ACC112 (cell line): ENCODE results near the gene TANGO6.

ENCODE experiments used
- H2AFZ ChIP-seq: fragments of 200-600 bp; sonication (generic); one replicate; pipeline ENCODE4 v1.6.0; 2017; ENCODE audit warnings: antibody characterized with exemption, low read length; ENCODE audit not compliant: unreplicated experiment
- H3K27ac ChIP-seq: fragments of 200-600 bp; sonication (generic); 2 replicates; pipeline ENCODE4 v1.5.1; 2014; ENCODE audit warnings: low read depth, mild to moderate bottlenecking, antibody characterized with exemption, low read length, moderate library complexity
- H3K27me3 ChIP-seq: fragments of 200-600 bp; sonication (generic); 2 replicates; pipeline ENCODE4 v1.6.1; 2014; ENCODE audit warnings: mild to moderate bottlenecking, antibody characterized with exemption, low read length, moderate library complexity, mixed read lengths; ENCODE audit not compliant: insufficient read depth
- H3K36me3 ChIP-seq: fragments of 200-600 bp; sonication (generic); 2 replicates; pipeline ENCODE4 v1.6.1; 2016; ENCODE audit warnings: mild to moderate bottlenecking, antibody characterized with exemption, low read length, moderate library complexity, mixed read lengths; ENCODE audit not compliant: insufficient read depth
- H3K4me1 ChIP-seq: fragments of 200-600 bp; sonication (generic); one replicate; pipeline ENCODE4 v1.6.1; 2016; ENCODE audit warnings: low read length, mixed read lengths; ENCODE audit not compliant: insufficient read depth, unreplicated experiment, control insufficient read depth
- H3K4me3 ChIP-seq: fragments of 200-600 bp; sonication (generic); 2 replicates; pipeline ENCODE4 v1.5.1; 2014; ENCODE audit warnings: mild to moderate bottlenecking, low read depth, low read length
- H3K79me2 ChIP-seq: fragments of 200-600 bp; sonication (generic); one replicate; pipeline ENCODE4 v1.6.0; 2016; ENCODE audit warnings: low read length; ENCODE audit not compliant: control insufficient read depth, unreplicated experiment, insufficient read depth

Gene TANGO6

GRCh38 chr16:68860978-68861892 is 17.9 kb downstream of the TANGO6 start:
- Histone ChIP-seq H3K36me3 (no peaks in the 10 kb centered on the region; the same call in 1 of the 2 replicates), H2AFZ (no peak overlapping the region), H3K79me2 (no peaks in the 10 kb centered on the region), H3K27ac (no peak overlapping the region), H3K27me3 (no peaks in the 10 kb centered on the region), H3K4me1 (no peaks in the 10 kb centered on the region), H3K4me3 (no peak overlapping the region)

DNA sequence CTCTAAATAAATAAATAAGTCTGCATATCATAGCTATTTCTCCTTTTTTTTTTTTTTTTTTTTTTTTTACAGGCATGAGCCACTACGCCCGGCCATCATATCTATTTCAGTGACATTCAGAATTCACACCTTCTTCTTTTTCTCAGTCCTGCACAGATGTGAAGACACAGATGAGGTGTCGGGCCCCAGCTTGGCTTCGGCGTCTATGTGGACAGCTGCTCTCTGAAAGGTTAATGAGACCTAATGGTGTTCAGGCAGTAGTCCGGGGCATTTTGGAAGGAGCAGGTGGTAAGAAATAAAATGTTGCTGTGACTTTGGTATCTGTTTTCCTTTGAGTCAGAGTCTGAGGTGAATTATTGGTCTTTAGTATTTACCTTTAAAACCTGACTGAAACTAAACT is 23.6 kb downstream of the TANGO6 start:
- Histone ChIP-seq H3K4me1 (no peaks in the 10 kb centered on the region), H3K4me3 (no peak overlapping the region), H2AFZ (no peak overlapping the region), H3K27me3 (no peaks in the 10 kb centered on the region), H3K36me3 (no peaks in the 10 kb centered on the region), H3K79me2 (no peaks in the 10 kb centered on the region), H3K27ac (no peak overlapping the region)

DNA sequence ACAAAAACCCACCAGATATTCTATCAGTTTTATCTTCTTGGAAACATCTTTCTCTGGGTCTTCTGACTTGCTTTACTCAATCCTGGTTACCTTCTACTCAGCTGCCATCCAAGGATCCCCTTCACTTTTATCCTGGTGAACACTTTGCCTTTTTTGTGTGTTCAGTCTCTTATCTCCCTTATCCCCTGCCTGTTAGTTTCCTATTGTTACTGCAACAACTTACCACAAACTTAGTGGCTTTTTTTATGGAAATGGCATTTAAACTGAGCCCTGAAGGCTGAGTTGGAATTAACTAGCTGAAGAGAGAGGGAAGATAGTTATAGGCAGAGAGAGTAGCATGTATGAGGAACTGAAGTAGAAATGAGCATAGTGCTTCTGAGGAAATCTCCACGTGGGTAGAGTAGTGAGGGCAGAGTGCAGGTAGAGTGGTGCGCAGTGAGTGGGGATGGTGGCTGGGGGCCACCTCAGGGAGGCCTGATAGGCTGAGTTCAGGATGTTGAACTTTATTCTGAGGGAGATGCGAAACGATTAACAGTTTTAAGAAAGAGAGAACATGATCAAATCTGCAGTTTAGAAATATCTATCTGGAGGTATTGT is 26.3 kb downstream of the TANGO6 start:
- no peak overlapping the region for H3K4me3 ChIP-seq
- no peaks in the 10 kb centered on the region for H3K4me1 ChIP-seq
- no peak overlapping the region for H2AFZ ChIP-seq
- H3K27ac ChIP-seq = no peak overlapping the region
- no peaks in the 10 kb centered on the region for H3K27me3 ChIP-seq
- H3K79me2 ChIP-seq = no peaks in the 10 kb centered on the region
- no peaks in the 10 kb centered on the region for H3K36me3 ChIP-seq

GRCh38 chr16:68873635-68874471 is 30.5 kb downstream of the TANGO6 start:
- Histone ChIP-seq H3K4me3 (no peak overlapping the region), H2AFZ (no peak overlapping the region), H3K79me2 (no peaks in the 10 kb centered on the region), H3K36me3 (peaks cover 7% of the 10 kb centered on the region; the same call in 1 of the 2 replicates), H3K4me1 (no peaks in the 10 kb centered on the region), H3K27me3 (no peaks in the 10 kb centered on the region), H3K27ac (no peak overlapping the region)

DNA sequence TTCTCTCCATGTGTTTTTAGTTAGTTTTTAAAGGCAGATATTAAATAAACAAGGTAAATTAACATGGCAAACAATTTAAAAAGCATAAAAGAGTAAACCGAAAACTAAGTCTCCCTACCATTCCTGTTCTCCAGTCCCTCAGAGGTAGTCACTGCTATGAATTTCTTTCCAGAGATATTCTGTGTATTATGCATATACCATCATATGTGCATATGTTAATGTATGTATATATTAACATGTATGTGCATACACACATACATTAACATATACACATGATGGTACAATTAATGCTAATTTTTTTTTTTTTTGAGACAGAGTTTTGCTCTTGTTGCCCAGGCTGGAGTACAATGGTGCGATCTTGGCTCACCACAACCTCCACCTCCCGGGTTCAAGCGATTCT is 32.5 kb downstream of the TANGO6 start:
- Histone ChIP-seq H3K27ac (no peak overlapping the region), H2AFZ (no peak overlapping the region), H3K4me1 (no peaks in the 10 kb centered on the region), H3K4me3 (no peak overlapping the region), H3K36me3 (peaks cover 7% of the 10 kb centered on the region; the same call in 1 of the 2 replicates), H3K27me3 (no peaks in the 10 kb centered on the region), H3K79me2 (no peaks in the 10 kb centered on the region)

DNA sequence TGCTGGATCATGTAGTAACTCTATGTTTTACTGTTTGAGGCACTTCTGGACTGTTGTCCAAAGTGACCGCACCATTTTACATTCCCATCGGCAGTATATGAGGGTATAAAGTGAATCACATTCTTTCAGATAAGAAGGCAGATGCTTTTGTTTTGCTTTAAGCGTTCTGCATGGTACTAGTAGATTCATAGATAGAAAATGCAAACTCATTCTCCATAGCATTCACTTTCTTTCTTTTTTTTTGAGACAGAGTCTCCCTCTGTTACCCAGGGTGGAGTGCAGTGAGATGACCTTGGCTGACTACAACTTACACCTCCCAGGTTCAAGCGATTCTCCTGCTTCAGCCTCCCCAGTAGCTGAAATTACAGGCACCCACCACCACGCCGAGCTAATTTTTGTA is 40.4 kb downstream of the TANGO6 start:
- H2AFZ ChIP-seq = no peak overlapping the region
- no peaks in the 10 kb centered on the region for H3K79me2 ChIP-seq
- H3K4me1 ChIP-seq = no peaks in the 10 kb centered on the region
- H3K27me3 ChIP-seq = no peaks in the 10 kb centered on the region
- H3K4me3 ChIP-seq = no peak overlapping the region
- peaks cover 7% of the 10 kb centered on the region; the same call in 1 of the 2 replicates for H3K36me3 ChIP-seq
- no peak overlapping the region for H3K27ac ChIP-seq

DNA sequence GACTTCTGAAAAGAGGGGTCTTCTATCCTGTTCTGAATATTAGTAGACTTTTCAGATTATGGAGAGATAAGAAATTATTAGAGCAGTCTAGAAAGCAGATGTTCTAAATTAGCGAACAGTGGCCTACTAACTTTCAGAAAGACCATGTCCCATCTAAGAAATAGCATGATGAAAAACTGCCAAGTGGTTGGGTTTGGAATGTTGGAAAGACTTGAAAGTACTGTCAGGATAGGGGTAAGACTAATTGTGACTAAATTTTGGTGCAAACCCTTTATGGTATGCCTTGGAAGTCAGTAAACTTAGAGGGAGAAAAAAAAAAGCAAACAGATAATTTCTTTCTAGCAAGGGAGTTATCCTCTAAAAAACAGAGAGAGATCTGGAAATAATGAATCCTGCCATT is 41.1 kb downstream of the TANGO6 start:
- H3K27me3 ChIP-seq = no peaks in the 10 kb centered on the region
- no peaks in the 10 kb centered on the region for H3K79me2 ChIP-seq
- no peak overlapping the region for H3K27ac ChIP-seq
- H3K4me1 ChIP-seq = no peaks in the 10 kb centered on the region
- H2AFZ ChIP-seq = no peak overlapping the region
- no peak overlapping the region for H3K4me3 ChIP-seq
- peaks cover 6% of the 10 kb centered on the region; the same call in 1 of the 2 replicates for H3K36me3 ChIP-seq

DNA sequence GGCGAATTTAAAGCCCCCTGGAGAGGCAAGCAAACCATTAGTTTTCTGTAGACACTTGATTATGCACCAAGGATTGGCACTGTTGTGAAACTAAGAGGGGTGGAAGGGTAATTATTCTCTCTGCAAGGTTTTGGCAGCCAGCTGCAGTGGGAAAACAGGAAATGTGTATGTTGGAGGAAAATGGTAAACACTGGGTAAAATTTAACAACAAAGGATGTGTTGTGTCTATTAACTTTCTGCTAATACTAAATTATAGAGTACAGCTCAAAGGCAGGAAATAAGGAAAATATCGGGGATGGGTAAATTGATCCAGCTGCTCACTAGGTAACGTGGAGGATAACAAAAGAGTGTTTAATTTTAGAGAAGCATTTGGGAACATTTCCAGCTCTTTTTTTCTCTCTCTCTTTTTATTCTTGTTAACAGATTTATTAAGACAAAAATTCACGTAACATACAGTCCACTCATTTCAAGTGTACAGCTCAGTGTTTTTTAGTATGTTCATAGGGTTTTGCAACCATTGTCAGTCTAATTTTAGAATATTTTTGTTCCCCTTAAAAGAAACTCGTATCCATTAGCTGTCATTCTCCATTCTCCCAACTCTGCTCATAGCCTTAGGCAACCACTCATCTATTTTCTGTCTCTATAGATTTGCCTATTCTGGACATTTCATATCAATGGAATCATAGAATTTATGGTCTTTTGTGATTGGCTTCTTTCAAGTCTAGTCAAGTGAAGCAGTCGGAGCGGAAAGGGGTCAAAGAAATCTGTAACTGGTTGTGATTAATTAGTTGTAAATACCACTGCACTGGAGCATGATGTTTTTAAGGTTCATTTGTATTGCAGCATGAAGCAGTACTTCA is 41.8 kb downstream of the TANGO6 start:
- no peak overlapping the region for H3K4me3 ChIP-seq
- H3K36me3 ChIP-seq = peaks cover 6% of the 10 kb centered on the region; the same call in 1 of the 2 replicates
- no peaks in the 10 kb centered on the region for H3K79me2 ChIP-seq
- H3K27ac ChIP-seq = no peak overlapping the region
- H3K4me1 ChIP-seq = no peaks in the 10 kb centered on the region
- H3K27me3 ChIP-seq = no peaks in the 10 kb centered on the region
- no peak overlapping the region for H2AFZ ChIP-seq

GRCh38 chr16:68887107-68887506 is 43.8 kb downstream of the TANGO6 start:
- H3K4me1 ChIP-seq = no peaks in the 10 kb centered on the region
- H3K36me3 ChIP-seq = peaks cover 6% of the 10 kb centered on the region; the same call in 1 of the 2 replicates
- H3K79me2 ChIP-seq = no peaks in the 10 kb centered on the region
- H3K27me3 ChIP-seq = no peaks in the 10 kb centered on the region
- no peak overlapping the region for H2AFZ ChIP-seq
- H3K27ac ChIP-seq = no peak overlapping the region
- H3K4me3 ChIP-seq = no peak overlapping the region
